WTC11 (cell line): ENCODE data around the gene IPO4.

Experiments used
- CREB1 ChIP-seq: sonication (generic); formaldehyde crosslinking; IDR thresholded peaks from 2 replicates; pipeline ENCODE4 v1.8.0; 2023; ENCODE audit warnings: mild to moderate bottlenecking, missing genetic modification reagents
- CTCF ChIP-seq: fragments of 200-600 bp; IDR thresholded peaks from 2 replicates; pipeline ENCODE4 v1.8.0; 2022; ENCODE audit warnings: antibody characterized with exemption
- FOXP4 ChIP-seq: sonication (generic); formaldehyde crosslinking; IDR thresholded peaks from 2 replicates; pipeline ENCODE4 v1.8.0; 2022; ENCODE audit warnings: mild to moderate bottlenecking, missing genetic modification reagents
- IRF1 ChIP-seq: sonication (generic); formaldehyde crosslinking; IDR thresholded peaks from 2 replicates; pipeline ENCODE4 v1.8.0; 2023; ENCODE audit warnings: missing genetic modification reagents
- USF2 ChIP-seq: sonication (generic); formaldehyde crosslinking; IDR thresholded peaks from 2 replicates; pipeline ENCODE4 v1.8.1; 2023; ENCODE audit warnings: mild to moderate bottlenecking, missing genetic modification reagents, moderate library complexity
- ZBTB43 ChIP-seq: sonication (generic); formaldehyde crosslinking; IDR thresholded peaks from 2 replicates; pipeline ENCODE4 v1.8.1; 2023; ENCODE audit warnings: mild to moderate bottlenecking, missing genetic modification reagents
- ZNF232 ChIP-seq: sonication (generic); formaldehyde crosslinking; IDR thresholded peaks from 2 replicates; pipeline ENCODE4 v1.8.0; 2022; ENCODE audit warnings: mild to moderate bottlenecking, missing genetic modification reagents

- TF ChIP-seq CTCF (no peak), CREB1 (CRISPR knock-in tag) (no peak), IRF1 (CRISPR knock-in tag) (no peak), ZBTB43 (CRISPR knock-in tag) (no peak), USF2 (CRISPR knock-in tag) (no peak), ZNF232 (CRISPR knock-in tag) (no peak), FOXP4 (CRISPR knock-in tag) (no peak)
Observed at GRCh38 chr14:24151404-24152080, 37.1 kb downstream of the IPO4 start.
